Caki2 (cell line): ENCODE data around the gene LCAT. TPM values are rescaled to one million over a fixed set of nuclear protein-coding genes. Genes with fewer than 3 reads are reported as not detected.
A peak's percentile ranks its signal among the peaks of the same experiment; 100 is the strongest.
"Not testable (repeated sequence)": the region's sequence is repeated elsewhere in the genome, so short reads cannot be mapped to it uniquely, and the experiment has no call there.

Source experiments
- DNase-seq: peaks from one replicate; pipeline ENCODE4 v3.0.0-alpha.2; 2015; ENCODE audit warnings: low read depth
- in situ Hi-C: cut with HindIII; loops from 2 replicates; pipeline ENCODE4 v1.10.0; 2016; ENCODE audit warnings: low sequenced_read_pairs, low pct_unique_long_range_greater_than_20kb, mixed read lengths
- total RNA-seq: library from RNA; depleted of rRNA; stranded (reverse); fragments of >200 nt; shearing (Covaris generic); gene quantifications from 2 replicates; pipeline ENCODE4 v1.2.3, GENCODE V29; 2014; ENCODE audit warnings: low replicate concordance

Gene LCAT
- total RNA-seq, 1 experiment from 2014 or later, result 1.7 TPM

DNA sequence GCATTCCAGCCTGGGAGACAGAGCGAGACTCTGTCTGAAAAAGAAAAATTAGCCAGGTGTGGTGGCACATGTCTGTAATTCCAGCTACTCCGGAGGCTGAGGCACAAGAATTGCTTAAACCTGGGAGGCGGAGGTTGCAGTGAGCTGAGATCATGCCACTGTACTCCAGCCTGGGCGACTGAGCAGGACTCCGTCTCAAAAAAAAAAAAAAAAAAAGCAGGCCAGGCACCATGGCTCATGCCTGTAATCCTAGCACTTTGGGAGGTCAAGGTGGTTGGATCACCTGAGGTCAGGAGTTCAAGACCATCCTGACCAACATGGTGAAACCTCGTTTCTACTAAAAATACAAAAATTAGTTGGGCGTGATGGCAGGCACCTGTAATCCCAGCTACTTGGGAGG is 28.4 kb upstream of the LCAT start:
- in situ Hi-C loops, DNase-seq: not testable (repeated sequence)

DNA sequence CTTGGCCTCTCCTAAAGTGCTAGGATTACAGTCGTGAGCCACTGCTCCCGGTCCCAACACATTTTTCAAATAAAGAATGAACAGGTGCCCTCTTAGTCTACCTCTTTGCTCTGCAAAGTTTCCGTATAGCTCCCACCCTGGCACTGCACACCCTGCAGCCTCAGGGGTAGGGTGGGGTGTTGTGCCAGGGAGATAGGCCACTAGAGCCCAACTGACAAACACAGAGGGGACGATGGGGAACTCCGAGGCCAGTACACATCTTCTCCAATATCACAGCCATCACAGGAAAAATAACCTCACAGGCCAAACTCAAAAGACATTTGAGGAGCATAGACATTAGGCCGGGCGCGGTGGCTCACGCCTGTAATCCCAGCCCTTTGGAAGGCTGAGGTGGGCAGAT is 27.2 kb upstream of the LCAT start:
- in situ Hi-C loops, result no loop called here
- DNase-seq, result no peak

DNA sequence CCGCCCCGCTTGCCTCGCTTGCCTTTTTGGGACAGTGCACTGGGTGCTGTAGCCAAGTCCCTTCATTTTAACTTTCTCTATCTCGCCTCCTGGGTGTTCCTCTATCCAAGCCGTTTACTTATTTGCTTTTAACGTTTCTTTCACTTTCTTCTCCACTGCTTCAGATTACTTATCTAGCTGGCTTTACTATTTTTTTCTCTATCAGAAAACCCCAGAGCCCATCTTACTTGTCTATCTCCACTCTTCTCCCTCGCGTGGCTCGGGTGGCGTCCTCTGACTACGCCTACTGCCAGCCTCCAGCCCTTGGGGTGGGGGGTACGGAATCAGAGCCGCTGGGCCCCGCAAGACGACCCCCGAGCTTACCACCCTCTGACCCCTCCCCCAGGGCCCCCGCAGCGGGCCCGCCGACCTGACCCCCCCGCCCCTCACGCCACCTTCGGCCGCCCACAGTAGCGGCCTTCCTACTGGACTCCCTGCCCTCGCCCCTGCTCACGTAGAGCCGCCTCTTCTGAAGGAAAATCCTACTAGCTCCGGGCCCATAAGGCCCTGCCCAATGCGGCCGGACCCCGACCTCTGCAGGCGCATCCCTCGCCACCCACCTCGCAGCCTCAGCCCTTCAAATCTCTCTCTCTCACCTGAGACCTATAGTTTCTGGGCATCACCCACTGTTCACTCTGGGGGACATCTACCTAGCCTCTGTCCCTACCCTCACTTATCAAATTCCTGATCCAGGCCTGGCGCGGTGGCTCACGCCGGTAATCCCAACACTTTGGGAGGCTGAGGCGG is 25.5 kb upstream of the LCAT start:
- in situ Hi-C loops, result no loop called here
- no peak for DNase-seq

DNA sequence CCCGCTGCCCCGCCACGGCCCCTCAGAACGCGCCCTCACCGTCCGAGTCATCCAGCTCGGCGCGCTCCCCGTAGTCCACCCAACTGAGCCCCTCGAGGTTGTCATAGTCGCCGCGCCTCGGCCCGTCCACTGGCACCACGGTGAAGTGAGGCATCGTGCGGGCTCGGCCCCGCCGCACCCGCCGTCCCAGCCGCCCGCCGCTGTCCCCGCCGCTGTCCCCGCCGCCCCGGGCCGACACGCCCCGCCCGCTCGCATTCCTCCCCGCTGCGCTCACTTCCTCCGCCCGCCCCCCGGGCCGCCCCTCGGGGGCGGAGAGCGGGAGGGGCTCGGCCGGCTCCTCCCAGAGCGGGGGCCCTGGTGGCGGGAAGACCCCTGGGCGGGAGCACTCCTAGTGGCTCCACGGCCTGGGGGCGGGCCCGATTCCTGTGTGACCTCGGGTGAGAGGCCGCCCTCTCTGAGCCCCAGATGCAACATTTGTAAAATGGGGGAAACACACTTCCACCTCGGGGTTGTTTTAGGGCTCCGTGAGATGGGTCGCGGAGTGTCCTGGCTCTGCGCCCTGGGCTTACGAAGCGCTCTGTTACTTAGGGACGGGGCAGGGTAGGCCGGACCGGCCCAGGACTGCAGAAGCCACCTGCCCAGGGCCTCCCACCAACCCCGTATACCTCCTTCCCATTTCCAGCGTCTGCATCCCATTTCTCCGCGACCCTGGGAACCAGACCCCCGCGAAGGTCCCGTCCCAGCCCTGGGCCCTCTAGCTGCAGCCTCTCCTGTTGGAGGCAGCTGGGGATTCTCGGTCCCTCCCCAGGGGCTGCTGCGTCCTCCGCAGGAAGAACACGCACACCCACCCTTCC is 24.7 kb upstream of the LCAT start, which contains the start of gene SLC12A4:
SLC12A4 (minus strand) TSS at position 238 of the 854 bp plus-strand sequence; CDS start at position 154, 84 bp downstream.
- in situ Hi-C loops, result no loop called here
- DNase-seq, result peak; percentile 72

DNA sequence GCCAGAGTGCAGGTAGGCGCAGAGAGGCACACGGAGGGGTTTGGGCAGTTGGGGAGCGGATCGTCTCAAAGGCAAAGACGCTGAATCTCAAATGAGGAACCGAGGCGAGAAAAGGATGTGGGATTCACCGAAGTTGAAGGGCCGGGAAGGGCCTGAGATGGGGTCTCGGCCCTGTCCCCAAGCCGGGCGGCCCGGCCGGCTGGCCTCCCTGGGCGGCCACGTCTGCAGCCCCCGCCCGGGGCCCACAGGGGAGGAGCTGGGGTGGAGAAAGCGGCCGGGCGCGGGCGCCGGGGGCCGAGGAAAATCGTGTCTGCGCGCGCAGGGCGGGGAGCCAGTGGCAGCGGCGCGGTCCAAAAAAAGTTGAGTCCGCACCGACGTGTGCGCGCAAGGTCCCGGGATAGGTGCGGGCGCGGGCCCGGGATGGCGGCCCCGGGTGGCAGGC is 24.1 kb upstream of the LCAT start:
- no peak for DNase-seq
- in situ Hi-C loops, result no loop called here

DNA sequence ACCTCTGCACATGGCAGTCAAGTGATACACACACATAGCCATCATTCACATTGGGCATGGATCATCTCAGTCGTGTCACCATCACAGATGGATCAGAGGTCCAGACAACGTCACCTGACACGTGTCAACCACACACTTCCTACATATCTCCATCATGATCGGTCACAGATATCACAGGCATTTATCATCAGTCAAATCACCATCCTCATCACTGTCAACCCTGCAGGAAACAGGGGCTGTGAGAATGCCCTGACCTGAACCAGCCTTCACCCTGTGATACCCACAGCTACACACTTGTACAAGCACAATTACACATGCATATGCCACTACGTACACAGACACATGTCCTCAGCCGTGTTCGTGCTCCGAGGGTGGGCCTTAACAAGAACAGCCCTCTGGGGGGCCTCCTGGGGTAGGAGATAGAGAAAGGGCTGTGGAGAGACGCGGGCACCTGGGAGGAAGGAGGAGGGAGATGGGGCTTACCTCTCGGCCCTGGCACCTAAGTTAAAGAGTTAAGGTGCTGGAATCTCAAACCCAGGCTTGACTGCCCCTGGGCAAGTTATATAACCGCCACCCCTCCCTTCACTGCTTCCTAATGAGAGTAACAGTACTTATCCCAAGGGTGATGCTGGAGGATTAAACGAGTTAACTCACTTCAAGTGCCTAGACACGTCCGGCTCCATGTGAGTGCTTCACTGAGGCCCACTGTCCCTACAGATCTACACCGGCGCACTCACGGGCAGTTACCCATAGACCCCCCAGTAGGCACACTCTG is 23.4 kb upstream of the LCAT start:
- in situ Hi-C loops, result no loop called here
- DNase-seq, result no peak

DNA sequence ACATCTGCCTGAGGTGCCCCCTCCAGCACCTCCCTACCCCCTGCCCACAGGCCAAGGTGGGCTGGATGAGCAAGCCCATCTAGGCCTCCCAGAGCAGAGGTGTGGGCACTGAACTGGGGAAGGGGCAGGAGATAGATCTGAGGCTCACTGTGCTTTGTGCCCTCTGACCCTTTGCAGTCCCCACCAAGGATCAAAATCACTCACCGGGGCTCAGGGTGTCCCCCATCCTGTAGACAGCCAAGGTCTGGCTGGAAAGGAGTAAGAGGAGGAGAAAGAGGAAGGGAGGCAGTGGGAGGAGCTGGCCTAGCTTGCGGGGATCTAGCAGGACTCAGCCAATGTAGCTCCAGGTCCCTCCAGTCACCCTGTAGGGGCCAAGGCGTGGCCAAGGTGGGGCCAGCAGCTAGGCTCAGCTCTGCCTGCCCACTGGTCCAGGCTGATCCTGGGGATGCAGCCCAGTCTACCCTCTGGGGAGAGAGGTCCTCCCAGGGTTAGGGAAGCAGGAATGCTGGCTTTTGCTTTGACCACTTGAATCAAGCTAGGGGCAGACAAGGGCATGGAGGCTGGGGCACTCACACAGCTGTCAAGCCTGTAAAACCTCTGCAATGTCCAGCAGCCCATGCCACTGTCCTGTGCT is 22.7 kb upstream of the LCAT start:
- DNase-seq, result peak; percentile 54
- in situ Hi-C loops, result no loop called here

DNA sequence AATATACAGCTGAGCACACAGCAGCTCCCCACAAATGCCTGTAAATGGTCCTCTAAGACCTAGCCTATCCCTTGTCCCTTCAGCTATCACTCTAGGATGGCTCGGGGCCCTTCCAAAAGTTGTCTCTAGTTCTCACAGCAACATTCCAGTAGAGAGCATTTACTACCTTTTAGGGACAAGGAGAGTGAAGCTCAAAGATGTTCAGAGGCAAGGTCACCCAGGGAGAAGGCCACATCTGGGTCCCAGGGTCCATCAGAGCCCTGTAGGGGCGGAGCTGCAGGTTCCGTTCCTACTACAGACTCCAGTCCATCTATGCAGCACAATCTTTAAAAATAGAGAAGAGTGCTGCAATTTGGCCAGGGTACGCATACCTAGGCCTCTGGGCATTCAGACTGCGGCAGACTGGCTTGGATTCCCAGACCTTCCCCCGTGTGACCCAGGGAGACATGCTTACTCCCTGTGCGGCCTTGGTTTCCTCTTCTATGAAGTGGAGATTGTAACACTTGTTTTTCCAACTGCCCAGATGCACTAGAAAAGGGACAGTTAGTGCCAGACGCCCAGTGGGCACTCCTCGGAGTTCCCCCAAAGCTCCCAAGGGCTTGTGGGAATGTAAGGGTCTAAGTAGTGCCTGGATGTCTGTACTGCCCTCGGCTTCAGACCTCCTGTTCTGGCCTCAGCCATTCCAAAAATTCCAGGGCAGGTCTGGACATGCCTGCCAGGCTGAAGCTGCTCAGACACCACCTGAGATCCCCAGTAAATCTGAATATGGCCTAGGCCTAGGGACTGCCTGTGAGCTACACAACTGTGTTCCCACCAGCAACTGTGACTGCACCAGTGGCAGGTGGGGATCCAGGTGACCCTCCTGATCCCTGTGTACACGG is 22.0 kb upstream of the LCAT start:
- no peak for DNase-seq
- in situ Hi-C loops, result no loop called here

DNA sequence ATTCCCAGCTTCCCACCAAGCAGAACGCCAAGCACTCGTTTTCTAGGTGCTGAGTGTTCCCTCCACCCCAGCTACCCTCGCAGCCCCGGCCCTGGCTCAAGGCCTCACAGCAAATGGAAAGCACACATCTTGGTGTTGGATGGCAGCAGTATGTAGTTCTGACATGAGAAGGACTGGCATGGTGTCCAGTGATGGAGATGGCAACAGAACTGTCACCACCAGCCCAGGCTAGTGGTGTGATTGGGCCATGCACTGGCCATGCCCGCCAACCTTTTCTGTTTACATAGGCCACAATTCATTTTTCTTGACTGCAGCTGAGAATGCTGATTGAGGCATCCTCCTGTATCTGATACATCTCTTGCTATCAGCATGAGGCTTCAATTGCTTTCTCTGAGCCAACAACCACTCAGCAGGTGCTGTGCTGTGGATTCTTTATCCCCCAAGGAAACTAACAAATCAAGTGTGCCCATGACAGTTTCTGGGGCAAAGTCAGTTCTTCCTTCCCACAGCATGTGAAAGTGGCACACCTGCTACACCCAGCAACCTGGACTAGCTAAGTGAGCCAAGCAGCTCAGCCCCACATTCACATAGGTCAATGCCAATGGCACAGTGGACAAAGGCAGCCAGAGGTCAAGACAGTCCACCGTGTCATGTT is 20.7 kb upstream of the LCAT start:
- DNase-seq, result no peak
- in situ Hi-C loops, result no loop called here

DNA sequence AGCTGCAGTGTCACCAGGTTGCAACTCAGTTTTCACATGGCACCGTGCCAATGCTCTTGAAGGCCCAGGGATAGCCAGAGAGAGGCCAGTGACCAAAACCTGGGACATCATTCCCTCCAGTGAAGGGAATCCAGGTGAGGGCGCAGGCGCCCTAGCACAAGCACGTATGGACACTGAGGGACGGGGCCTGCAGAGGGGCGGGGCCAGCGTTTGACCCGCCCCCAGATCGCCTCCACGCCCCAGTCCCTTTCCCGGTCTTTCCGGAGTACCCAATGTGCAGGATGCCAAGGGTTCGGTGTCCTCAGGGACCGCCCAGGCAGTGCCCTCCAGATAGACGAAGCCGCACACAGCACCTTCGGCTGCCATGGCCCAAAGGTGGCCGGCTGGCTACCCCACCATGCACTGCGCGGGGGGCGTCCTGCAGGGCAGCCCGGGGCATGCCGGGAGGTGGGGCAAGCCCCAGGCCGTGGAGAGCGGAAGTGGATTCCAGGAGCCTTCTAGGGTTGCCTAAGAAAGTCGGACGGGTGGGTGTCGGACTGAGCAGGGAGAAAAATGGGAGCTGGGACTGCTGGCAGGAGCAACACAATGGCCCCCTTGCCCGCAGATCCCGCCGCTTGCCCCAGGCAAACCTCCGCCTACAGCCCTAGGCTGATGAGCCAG is 19.9 kb upstream of the LCAT start:
- no peak for DNase-seq
- in situ Hi-C loops, result no loop called here

DNA sequence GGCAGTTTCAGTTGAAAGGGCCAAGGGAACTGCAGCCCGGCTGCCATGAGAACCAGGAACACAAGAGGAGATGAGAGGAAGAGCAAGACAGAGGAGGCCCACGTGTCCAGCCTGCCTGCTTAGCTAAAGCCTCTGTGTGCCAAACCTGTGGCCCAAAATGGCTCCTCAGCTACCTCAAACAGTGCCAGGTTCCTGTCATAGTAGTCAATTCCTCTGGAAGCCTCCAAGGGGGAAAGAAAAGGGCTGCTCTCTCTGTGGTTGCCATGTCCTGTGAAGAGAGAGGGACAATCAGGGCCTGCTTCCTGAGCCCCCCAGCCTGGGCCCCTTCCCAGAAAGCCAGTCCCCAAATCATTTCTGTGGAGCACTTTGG is 19.4 kb upstream of the LCAT start:
- DNase-seq, result no peak
- in situ Hi-C loops, result no loop called here

DNA sequence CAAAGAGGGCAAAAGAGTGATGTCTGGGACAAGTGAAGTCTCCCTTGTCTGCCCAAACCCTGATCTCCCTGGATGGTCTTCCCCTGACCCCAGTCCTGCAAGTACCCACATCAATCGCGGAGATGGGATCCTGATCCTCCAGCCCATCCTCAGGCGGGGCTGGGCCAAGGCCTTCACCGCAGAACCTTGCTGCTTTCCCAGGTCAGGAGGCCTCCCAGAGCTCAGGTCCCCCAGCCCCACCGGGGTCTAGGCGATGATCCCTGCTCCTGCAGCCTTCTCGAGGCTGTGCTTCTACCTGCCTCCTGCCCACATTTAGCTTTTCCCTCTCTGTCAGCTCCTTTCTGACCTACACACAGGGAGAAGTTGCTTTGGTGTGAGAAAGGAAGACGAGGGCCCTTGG is 18.2 kb upstream of the LCAT start:
- in situ Hi-C loops, result no loop called here
- no peak for DNase-seq

DNA sequence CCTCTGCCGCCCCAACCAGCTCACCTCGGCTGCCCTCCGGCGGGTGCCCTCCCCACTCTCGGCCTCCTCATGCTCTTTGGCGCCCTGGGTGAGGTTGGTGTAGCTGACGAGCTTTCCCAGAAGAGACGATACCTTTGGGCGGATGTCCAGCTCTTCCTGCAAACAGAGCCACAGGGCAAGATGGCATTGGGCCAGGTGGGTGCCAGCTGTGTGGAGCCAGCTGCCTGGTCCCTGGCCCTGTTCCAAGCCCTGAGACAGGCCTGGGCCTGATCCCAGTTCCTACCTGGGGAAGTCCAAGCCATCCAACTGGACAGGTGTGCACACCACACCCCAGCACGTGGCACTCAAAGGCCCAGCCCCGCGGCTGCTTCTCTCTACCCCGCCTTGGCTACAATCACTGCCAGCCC is 17.6 kb upstream of the LCAT start:
- in situ Hi-C loops, result no loop called here
- DNase-seq, result no peak

DNA sequence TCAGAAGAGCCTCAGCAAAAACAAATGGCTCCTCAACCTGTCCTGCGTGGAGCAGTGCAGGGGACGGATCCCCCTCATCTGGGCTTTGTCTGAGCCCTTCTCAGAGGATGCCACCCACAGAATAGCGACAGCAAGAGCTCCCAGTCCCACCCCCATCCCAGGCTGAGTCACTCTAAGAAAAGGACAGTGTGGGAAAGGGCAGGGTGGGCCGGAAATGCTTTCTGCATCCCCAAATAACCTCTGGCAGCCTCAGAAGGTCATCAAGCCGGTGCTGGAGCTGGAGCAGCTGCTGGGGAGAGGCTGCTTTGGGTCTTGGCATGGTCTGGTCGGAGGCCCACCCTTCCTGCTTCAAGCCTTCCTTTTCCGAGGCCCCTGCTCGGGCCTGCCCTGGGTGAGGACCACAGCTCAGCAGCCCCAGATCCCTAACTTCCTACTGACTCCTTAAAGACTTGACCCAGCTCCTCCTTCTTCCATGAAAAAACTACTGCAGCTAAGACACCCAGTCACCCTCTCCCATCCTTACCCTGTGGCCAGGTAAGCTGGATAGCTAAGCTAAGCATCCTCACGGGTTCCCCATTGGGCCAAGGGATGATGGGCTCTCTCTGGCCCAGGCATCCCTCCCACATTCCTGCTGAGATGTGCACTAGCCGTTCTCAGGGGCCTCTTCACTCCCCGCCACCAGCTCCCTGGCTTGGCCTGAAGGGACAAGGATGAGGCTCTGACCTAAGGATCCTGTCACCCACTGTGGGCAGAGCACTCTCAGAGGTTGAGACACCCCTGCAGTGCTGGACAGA is 15.8 kb upstream of the LCAT start:
- in situ Hi-C loops, result no loop called here
- no peak for DNase-seq

DNA sequence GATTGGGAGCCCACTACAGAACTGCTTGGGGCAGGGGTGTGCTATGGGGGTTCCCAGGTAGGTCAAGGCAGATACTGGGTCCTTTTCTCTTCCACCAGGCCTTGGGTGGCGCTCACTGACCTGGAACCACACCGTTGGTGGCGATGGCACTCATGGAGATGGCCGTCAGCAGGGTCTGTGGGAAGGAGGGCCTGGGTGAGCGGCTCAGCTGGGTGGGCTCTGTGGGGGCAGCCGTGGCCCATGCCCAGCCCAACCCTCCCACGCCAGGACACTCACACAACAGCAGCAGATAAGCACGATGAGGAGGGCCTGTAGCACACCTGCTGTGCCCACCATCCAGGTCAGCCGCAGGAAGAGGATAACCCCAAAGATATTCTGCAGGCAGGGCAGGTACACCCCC is 13.7 kb upstream of the LCAT start:
- DNase-seq, result no peak
- in situ Hi-C loops, result no loop called here
